KMS-11 (cell line): ENCODE results near the gene PLXNA4.

ENCODE experiments used
- H2AFZ ChIP-seq: fragments of 200-600 bp; sonication (generic); 2 replicates; pipeline ENCODE4 v1.6.1; 2016; ENCODE audit warnings: antibody characterized with exemption, mixed run types, low read depth
- H3K27ac ChIP-seq: fragments of 200-600 bp; sonication (generic); 2 replicates; pipeline ENCODE4 v1.6.1; 2016; ENCODE audit warnings: mild to moderate bottlenecking, mixed run types
- H3K27me3 ChIP-seq: fragments of 200-600 bp; sonication (generic); 2 replicates; pipeline ENCODE4 v1.6.1; 2017; ENCODE audit warnings: mild to moderate bottlenecking, low read depth, mixed run types, moderate library complexity; ENCODE audit not compliant: insufficient read depth
- H3K36me3 ChIP-seq: fragments of 200-600 bp; sonication (generic); 2 replicates; pipeline ENCODE4 v1.6.1; 2017; ENCODE audit warnings: mild to moderate bottlenecking, mixed run types; ENCODE audit not compliant: insufficient read depth
- H3K4me1 ChIP-seq: fragments of 200-600 bp; sonication (generic); 2 replicates; pipeline ENCODE4 v1.6.1; 2016; ENCODE audit warnings: mild to moderate bottlenecking, low read depth, mixed run types; ENCODE audit not compliant: poor library complexity, severe bottlenecking
- H3K4me2 ChIP-seq: fragments of 200-600 bp; sonication (generic); 2 replicates; pipeline ENCODE4 v1.7.0; 2016; ENCODE audit warnings: mild to moderate bottlenecking, mixed run types
- H3K4me3 ChIP-seq: fragments of 200-600 bp; sonication (generic); IDR thresholded peaks from 2 replicates; pipeline ENCODE4 v1.6.1; 2017; ENCODE audit warnings: low read depth, low read length, mixed read lengths; ENCODE audit not compliant: insufficient read depth
- H3K79me2 ChIP-seq: fragments of 200-600 bp; sonication (generic); 2 replicates; pipeline ENCODE4 v1.6.1; 2016; ENCODE audit warnings: low read depth, mixed run types; ENCODE audit not compliant: insufficient read depth
- H3K9ac ChIP-seq: fragments of 200-600 bp; sonication (generic); 2 replicates; pipeline ENCODE4 v1.6.1; 2016; ENCODE audit warnings: mild to moderate bottlenecking, mixed run types
- H4K20me1 ChIP-seq: fragments of 200-600 bp; sonication (generic); 2 replicates; pipeline ENCODE4 v1.6.1; 2016; ENCODE audit warnings: mild to moderate bottlenecking, mixed run types; ENCODE audit not compliant: insufficient read depth
- TF ChIP-seq, protein P1 (sequence below): fragments of 200-600 bp; sonication (generic); conservative IDR thresholded peaks from 2 replicates; pipeline ENCODE4 v1.6.1; 2017; ENCODE audit warnings: low read depth, mild to moderate bottlenecking, antibody characterized with exemption, low read length, moderate library complexity, mixed read lengths

Gene PLXNA4

DNA sequence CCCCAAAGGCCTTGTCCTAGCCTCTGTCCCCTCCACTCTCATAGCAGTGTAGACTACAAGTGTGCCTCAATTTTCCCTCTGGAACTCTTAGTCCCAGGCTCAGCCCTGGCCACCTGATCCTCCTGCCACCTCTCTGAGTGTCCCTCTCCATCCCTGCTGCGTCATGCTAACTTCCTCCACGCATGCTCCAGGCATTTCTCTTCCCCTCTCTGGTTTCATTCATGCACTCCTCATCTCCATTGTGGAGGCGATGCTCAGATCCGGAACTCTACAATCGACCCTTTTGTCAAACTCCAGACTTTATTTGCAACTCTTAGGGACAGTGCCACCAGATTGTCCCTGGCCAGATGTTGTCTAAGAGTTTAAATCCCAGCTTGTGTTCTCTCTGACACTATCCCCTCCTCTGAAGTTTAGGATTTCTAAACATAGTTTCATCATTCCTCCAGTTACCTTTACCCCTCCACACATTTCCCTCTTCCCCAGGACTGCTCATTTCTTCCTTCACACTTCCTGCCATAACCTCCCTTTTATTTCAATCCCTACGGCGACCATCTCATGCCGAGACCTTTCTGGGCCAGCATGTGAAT lies 492.6 kb downstream of the PLXNA4 start:
- no peak overlapping the region for H2AFZ ChIP-seq
- TF ChIP-seq, protein P1, sequence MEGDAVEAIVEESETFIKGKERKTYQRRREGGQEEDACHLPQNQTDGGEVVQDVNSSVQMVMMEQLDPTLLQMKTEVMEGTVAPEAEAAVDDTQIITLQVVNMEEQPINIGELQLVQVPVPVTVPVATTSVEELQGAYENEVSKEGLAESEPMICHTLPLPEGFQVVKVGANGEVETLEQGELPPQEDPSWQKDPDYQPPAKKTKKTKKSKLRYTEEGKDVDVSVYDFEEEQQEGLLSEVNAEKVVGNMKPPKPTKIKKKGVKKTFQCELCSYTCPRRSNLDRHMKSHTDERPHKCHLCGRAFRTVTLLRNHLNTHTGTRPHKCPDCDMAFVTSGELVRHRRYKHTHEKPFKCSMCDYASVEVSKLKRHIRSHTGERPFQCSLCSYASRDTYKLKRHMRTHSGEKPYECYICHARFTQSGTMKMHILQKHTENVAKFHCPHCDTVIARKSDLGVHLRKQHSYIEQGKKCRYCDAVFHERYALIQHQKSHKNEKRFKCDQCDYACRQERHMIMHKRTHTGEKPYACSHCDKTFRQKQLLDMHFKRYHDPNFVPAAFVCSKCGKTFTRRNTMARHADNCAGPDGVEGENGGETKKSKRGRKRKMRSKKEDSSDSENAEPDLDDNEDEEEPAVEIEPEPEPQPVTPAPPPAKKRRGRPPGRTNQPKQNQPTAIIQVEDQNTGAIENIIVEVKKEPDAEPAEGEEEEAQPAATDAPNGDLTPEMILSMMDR, result no peak
- no peak overlapping the region for H3K4me3 ChIP-seq
- no peaks in the 10 kb centered on the region for H3K36me3 ChIP-seq
- H3K4me1 ChIP-seq, result no peaks in the 10 kb centered on the region
- H3K27ac ChIP-seq, result no peak overlapping the region
- H3K4me2 ChIP-seq, result no peak overlapping the region
- H3K79me2 ChIP-seq, result no peaks in the 10 kb centered on the region
- H3K9ac ChIP-seq, result no peak overlapping the region
- no peaks in the 10 kb centered on the region for H4K20me1 ChIP-seq
- no peaks in the 10 kb centered on the region for H3K27me3 ChIP-seq

DNA sequence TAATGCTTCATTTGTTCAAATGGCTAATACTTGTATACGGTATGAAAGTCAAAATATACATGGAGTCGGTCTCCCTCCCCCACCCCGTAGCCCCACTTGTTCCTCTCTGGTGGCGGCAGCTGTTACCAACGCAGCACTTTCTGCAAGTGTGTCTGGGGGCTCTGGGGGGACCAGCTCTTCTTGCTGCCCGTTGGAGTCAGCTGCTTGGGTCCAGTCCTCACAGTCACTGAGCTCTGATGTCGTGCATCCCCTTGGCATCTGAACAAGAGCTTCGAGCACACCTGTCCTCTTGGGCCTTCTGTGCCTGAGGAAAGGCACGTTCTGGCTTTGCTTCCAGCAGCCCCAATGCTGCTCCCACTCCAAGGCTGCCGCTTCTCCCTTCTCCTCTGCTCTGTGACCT lies 493.1 kb downstream of the PLXNA4 start:
- no peak overlapping the region for H3K4me3 ChIP-seq
- no peak overlapping the region for H3K27ac ChIP-seq
- no peak overlapping the region for H2AFZ ChIP-seq
- H3K27me3 ChIP-seq, result no peaks in the 10 kb centered on the region
- H3K4me2 ChIP-seq, result no peak overlapping the region
- no peaks in the 10 kb centered on the region for H3K4me1 ChIP-seq
- H3K9ac ChIP-seq, result no peak overlapping the region
- H4K20me1 ChIP-seq, result no peaks in the 10 kb centered on the region
- TF ChIP-seq, protein P1, result no peak
- no peaks in the 10 kb centered on the region for H3K36me3 ChIP-seq
- H3K79me2 ChIP-seq, result no peaks in the 10 kb centered on the region

DNA sequence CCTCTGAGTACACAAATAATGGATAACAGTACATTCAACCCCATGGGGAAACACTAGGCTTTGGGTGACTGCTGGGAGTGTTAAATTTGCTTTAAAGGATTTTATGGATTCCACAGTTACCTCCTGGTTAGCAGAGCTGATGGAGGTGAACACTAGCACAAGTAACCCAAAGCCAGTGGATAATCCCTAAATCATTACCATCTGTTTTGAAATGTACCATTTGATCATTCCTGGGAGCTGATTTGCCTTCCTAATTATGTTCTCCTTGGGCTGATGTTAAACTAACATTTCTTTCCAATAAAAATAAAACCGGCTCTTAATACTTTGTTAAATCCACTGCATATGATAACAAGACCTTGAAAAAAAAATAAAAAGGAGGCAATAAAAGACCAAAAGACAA lies 493.9 kb downstream of the PLXNA4 start:
- no peaks in the 10 kb centered on the region for H3K27me3 ChIP-seq
- no peak overlapping the region for H3K4me3 ChIP-seq
- TF ChIP-seq, protein P1, result no peak
- no peaks in the 10 kb centered on the region for H4K20me1 ChIP-seq
- H3K79me2 ChIP-seq, result no peaks in the 10 kb centered on the region
- H2AFZ ChIP-seq, result no peak overlapping the region
- H3K4me2 ChIP-seq, result no peak overlapping the region
- H3K4me1 ChIP-seq, result no peaks in the 10 kb centered on the region
- H3K9ac ChIP-seq, result no peak overlapping the region
- H3K27ac ChIP-seq, result no peak overlapping the region
- no peaks in the 10 kb centered on the region for H3K36me3 ChIP-seq

GRCh38 chr7:132081686-132082085 lies 494.6 kb downstream of the PLXNA4 start:
- Histone ChIP-seq H3K4me2 (no peak overlapping the region), H3K27ac (no peak overlapping the region), H3K27me3 (no peaks in the 10 kb centered on the region), H3K4me3 (no peak overlapping the region), H3K4me1 (no peaks in the 10 kb centered on the region), H4K20me1 (no peaks in the 10 kb centered on the region), H3K79me2 (no peaks in the 10 kb centered on the region), H3K9ac (no peak overlapping the region), H3K36me3 (no peaks in the 10 kb centered on the region), H2AFZ (no peak overlapping the region)
- TF ChIP-seq, protein P1, result no peak
